IPS DF 19.7 (cell line): ENCODE measurements around the gene BMP6.
"Not testable (repeated sequence)": the region's sequence is repeated elsewhere in the genome, so short reads cannot be mapped to it uniquely, and the experiment has no call there.

Source experiments
- DNase-seq: peaks from one replicate; pipeline ENCODE4 v3.0.0-alpha.2; 2013; ENCODE audit warnings: low read depth, low spot score

The BMP6 gene

DNA sequence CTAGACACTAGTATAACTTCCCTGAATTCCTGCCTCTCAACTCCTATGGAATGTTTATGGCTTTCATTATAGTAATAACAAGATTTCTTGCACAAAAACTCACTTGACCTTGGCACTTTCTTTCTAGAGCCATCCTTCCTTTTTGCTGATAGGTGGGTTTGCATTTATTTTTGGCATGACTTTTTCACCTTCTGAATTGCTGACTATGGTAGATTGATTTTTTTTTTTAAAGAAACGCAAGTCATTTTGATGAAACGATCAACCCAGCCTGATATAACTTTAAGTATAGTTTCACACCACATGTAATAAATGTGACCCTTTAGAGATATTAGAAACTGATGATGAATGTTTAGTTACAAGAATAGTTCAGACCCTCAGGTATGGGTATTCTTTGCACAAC is 61.8 kb downstream of the BMP6 start:
- no peak for DNase-seq

GRCh38 chr6:7794509-7794908 is 68.6 kb downstream of the BMP6 start:
- DNase-seq = no peak

DNA sequence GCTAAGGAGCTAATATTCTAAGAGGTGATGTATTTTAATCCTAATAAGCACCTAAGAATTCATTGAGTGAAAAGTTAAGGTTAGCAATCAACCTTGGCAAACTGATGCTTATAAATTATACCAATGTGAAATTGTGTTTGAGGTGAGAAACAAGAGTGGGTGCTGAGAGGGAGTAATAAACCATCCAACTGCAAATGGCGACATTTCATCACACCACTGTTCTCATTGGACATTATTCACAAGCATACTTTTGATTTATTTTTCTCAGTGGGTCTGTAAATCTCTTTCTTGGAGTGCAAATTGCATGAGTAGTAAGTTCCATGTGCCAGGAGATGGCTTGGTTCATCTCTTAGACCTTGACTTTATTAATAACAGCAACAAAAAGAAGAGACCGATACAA is 71.5 kb downstream of the BMP6 start:
- no peak for DNase-seq

GRCh38 chr6:7798751-7799150 is 72.9 kb downstream of the BMP6 start:
- no peak for DNase-seq

GRCh38 chr6:7802662-7803061 is 76.8 kb downstream of the BMP6 start:
- DNase-seq = no peak

- DNase-seq = no peak
These were observed 77.3 kb downstream of the BMP6 start for GRCh38 chr6:7803214-7803613.

DNA sequence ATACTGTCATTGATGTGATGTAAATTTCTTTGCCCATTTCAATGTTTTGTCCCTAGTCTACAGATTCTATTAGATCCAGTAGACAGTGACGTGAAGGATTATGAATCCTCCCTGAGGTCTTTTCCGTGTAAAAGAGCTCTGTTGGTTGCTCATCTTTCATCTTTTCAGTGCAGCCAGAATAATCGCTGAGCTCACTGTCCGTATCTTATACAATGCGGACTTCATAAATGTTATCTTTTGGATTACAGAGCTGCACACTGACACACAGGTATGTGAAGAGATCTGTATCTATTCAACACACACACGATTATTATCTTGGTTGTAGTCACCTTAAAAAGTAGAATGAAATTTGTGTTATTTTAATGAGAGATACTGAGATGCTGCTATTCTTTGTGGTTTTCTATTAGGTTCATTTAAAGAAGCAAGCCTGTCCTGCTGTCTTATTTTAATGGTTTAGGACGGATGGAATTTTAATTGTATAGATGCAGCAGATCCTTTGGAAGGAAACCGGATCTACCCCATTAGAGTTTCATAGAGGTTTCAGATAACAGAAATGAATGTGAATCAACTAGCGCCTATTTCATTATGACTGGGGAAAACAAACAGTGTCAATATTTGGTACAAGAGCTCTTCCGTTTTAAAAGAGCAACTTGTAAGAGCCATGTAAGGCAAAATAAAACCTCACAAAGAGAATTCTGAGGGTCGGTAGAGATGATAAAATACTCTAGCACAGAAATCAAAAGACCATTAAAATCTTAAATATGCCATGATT is 79.4 kb downstream of the BMP6 start:
- no peak for DNase-seq

GRCh38 chr6:7805850-7806214 is 79.9 kb downstream of the BMP6 start:
- no peak for DNase-seq

GRCh38 chr6:7806711-7807110 is 80.8 kb downstream of the BMP6 start:
- DNase-seq = no peak

DNA sequence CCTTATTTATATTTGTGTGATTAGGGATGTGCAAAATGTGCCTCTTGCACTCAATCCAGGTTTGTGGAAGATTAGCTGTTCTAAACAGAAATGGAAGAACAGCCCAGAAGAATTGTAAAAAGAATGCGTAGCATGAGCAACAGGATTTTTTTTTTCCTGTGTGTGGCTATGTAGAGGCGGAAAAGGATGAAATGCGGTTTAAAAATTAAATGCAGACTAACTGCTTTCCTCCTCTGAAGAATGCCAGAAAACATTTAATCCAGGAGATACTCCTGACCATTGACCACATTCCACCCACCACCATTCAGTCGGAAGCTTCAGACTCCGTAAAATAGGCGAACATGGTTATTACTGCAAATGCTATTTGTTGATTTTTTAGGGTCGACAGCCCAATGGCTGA is 83.4 kb downstream of the BMP6 start:
- no peak for DNase-seq

- DNase-seq = no peak
These were observed 85.5 kb downstream of the BMP6 start for GRCh38 chr6:7811441-7811840.

- no peak for DNase-seq
These were observed 86.7 kb downstream of the BMP6 start for GRCh38 chr6:7812623-7813022.

DNA sequence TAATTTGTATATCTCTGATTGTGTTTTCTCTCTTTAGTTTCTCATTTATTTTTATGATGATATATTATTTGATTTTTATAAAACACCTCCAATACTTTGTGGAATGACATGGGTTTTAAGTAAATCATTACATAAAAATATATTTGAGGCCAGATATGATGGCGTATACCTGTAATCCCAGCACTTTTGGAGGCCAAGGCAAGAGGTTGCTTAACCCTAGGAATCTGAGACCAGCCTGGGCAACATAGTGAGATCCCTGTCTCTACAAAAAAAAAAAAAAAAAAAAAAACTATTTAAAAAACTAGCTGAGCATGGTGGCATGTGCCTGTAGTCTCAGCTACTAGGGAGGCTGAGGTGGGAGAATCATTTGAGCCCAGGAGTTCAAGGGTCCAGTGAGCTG is 87.3 kb downstream of the BMP6 start:
- DNase-seq = no peak

DNA sequence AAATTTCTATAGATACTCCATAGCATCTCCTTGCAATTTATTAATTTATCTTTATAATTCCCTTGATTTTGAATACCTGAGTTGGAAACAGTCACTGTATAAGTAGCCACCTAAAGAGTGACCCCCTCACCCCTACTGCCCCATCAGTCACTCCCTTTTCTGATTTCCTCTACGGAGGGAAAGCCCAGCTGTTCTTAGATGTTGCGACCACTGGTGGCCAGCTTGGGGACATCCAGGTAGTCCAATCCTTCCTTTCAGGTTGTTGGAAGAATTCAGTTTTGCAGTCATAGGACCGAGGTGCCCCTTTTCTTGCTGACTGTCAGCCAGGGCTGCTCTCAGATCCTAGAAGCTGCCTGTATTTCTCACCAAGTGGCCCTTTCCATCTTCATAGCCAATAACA is 87.8 kb downstream of the BMP6 start:
- peak; percentile 12 for DNase-seq

- DNase-seq = no peak
These were observed 89.8 kb downstream of the BMP6 start for GRCh38 chr6:7815716-7816115.

GRCh38 chr6:7817184-7817583 is 91.3 kb downstream of the BMP6 start:
- DNase-seq = not testable (repeated sequence)

GRCh38 chr6:7818257-7819214 is 92.6 kb downstream of the BMP6 start:
- DNase-seq = no peak

GRCh38 chr6:7819431-7820015 is 93.6 kb downstream of the BMP6 start:
- no peak for DNase-seq

DNA sequence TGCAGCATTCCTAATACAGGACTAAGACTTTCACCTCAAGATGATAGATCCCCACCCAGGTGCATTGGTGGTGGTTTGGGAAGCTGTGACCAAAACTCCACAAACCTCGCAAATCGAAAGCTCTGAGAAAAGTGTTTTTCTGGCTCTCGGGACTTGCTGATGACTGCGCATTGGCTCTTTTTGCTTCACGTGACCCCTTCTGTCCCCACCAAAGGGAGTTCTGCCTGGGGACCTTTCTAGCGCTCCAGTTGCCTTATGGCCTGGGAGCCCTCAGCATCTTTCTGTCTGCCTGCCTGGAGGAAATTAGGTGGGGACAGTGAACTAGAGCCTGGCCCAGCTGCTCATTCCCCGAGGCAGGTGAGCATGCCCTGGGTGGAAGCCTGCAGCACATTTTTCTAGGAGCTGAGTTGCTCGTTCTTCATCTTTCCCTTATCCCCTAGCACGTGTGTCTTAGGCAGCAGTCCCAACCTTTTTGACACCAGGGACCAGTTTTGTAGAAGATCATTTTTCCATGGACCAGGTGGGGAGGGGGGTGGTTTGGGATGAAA is 94.5 kb downstream of the BMP6 start:
- DNase-seq = no peak

DNA sequence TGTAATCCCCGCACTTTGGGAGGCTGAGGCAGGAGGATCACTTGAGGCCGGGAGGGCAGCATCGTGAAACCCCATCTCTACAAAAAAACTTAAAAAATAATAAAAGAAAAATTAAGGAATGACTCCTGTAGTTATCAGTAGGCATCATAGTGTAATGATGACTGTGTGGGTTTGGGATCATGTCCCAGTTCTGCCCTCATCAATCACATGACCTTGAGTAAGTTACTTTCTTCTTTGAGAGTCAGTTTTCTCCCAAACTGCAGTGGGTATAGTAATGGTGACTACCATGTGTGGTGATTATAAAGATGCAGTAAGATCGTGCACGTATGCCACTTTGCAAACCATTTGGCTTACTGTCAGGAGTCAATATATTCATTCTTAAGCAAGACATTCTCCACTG is 95.5 kb downstream of the BMP6 start:
- DNase-seq = no peak

DNA sequence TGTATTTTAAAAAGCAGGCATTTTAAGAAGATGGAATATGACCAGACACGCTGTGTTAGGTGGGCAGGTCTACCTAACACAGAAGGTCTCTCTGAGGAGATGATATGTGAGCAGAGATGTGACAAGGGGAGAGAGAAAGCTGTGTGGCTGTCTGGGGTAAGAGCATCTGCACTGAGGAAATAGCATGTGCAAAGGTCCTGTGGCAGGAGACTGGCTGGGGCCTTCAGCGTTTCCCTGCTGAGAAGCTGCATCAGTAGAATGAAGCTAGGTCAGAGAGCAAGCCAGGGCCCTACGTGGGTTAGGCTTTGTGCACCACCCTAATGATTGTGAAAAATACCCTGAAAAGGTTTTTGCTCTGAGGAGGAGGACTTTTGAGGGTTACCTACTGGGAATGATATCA is 97.7 kb downstream of the BMP6 start:
- no peak for DNase-seq

DNA sequence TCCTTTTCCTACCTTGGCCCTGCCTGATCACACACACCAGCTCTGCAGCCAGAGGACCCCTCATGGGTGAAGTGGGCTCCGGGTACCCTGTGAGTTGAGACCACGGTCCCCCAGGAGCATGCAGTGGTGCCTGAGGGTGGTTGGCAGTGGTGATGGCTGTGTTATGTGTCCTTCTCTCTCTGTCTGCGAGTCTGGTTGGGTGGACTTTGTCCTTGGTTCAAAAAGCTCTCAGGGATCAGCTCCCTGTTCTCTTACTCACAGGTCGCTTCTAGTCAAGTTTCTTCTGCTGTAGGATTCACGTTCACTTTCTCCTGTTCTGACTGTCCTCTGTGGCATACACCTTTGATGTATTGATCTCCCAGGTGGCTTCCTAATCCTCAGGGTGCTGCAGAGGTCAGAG is 100.1 kb downstream of the BMP6 start:
- no peak for DNase-seq
